ENCODE results near the gene SMIM5. TPM values are rescaled to one million over a fixed set of nuclear protein-coding genes. Genes with fewer than 3 reads are reported as not detected.

SMIM5 gene
- polyA plus RNA-seq, 1 donor (not counting 4 experiments of a cell fraction or from before 2014, with no cell fraction given), result 0.24 TPM

DNA sequence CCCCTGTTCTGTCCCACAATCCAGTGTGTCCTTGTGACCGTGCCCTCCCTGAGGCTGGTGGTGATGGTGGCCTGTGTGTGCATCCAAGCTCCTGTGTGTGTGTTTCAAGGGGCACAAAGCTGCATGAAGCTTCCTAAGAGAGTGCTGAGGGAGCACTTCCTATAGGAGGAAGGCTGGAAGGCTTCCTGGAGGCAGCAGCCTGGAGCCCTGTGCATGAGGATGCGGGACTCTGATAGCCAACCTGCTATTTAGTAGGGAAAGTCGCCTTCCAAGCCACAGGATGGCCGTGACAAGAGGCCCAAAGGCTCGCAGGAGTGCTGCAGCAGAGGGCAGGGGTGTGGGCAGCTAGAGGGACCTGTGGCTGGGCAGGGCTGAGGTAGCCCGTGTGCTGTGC, 37.3 kb upstream of the SMIM5 start:
- no peak overlapping the region for H3K9ac ChIP-seq (ENCODE audit: control insufficient read depth, extremely low read depth, insufficient read depth, low read length)
- FAIRE-seq (no peak), DNase-seq (ENCODE audit: low read depth, low spot score) (no peak)
- TF ChIP-seq, protein P1, sequence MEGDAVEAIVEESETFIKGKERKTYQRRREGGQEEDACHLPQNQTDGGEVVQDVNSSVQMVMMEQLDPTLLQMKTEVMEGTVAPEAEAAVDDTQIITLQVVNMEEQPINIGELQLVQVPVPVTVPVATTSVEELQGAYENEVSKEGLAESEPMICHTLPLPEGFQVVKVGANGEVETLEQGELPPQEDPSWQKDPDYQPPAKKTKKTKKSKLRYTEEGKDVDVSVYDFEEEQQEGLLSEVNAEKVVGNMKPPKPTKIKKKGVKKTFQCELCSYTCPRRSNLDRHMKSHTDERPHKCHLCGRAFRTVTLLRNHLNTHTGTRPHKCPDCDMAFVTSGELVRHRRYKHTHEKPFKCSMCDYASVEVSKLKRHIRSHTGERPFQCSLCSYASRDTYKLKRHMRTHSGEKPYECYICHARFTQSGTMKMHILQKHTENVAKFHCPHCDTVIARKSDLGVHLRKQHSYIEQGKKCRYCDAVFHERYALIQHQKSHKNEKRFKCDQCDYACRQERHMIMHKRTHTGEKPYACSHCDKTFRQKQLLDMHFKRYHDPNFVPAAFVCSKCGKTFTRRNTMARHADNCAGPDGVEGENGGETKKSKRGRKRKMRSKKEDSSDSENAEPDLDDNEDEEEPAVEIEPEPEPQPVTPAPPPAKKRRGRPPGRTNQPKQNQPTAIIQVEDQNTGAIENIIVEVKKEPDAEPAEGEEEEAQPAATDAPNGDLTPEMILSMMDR (optimal IDR thresholded peaks at IDR 0.05 in 1 of 3, IDR thresholded peaks at IDR 0.05 in 1 of 3, conservative IDR thresholded peaks at IDR 0.05 in 1 of 3; ENCODE audit: extremely low read depth in 1 of 3, insufficient read depth in 2 of 3, low read length in 3 of 3), result no peak
- TF ChIP-seq EZH2 (IDR thresholded peaks at IDR 0.05; ENCODE audit: low read length), result no peak
- dilution Hi-C loops (cut with MboI; ENCODE audit: extremely low pct_ligation_motif_present, low sequenced_read_pairs), result no loop called here
- no peaks in the 10 kb centered on the region for H4K20me1 ChIP-seq (ENCODE audit: control insufficient read depth, extremely low read depth, insufficient read depth, low read length)
- H3K9me1 ChIP-seq (ENCODE audit: control insufficient read depth, extremely low read depth, insufficient read depth, low read length), result no peaks in the 10 kb centered on the region
- no peaks in the 10 kb centered on the region for H3K9me3 ChIP-seq (ENCODE audit: control insufficient read depth, low read depth, low read length)
- H3K27ac ChIP-seq (ENCODE audit: control insufficient read depth, insufficient read depth, low read length), result no peak overlapping the region
- H3K4me1 ChIP-seq (ENCODE audit: control insufficient read depth, extremely low read depth, insufficient read depth, low read length), result no peaks in the 10 kb centered on the region
- no peaks in the 10 kb centered on the region for H3K36me3 ChIP-seq (ENCODE audit: control insufficient read depth in 2 of 2, extremely low read depth in 1 of 2, insufficient read depth in 2 of 2, low read length in 2 of 2)
- H3K79me2 ChIP-seq (ENCODE audit: control insufficient read depth, insufficient read depth, low read length), result no peaks in the 10 kb centered on the region
- H3K27me3 ChIP-seq (ENCODE audit: control insufficient read depth, extremely low read depth, insufficient read depth, low read length), result peaks cover 12% of the 10 kb centered on the region
- no peak overlapping the region for H2AFZ ChIP-seq (ENCODE audit: control insufficient read depth, low read length)
- no peak overlapping the region for H3K4me3 ChIP-seq (ENCODE audit: control insufficient read depth in 2 of 3, extremely low read depth in 1 of 3, insufficient read depth in 2 of 3, low read depth in 1 of 3, low read length in 3 of 3)
- H3K4me2 ChIP-seq (ENCODE audit: control insufficient read depth, extremely low read depth, insufficient read depth, low read depth, low read length), result no peak overlapping the region

DNA sequence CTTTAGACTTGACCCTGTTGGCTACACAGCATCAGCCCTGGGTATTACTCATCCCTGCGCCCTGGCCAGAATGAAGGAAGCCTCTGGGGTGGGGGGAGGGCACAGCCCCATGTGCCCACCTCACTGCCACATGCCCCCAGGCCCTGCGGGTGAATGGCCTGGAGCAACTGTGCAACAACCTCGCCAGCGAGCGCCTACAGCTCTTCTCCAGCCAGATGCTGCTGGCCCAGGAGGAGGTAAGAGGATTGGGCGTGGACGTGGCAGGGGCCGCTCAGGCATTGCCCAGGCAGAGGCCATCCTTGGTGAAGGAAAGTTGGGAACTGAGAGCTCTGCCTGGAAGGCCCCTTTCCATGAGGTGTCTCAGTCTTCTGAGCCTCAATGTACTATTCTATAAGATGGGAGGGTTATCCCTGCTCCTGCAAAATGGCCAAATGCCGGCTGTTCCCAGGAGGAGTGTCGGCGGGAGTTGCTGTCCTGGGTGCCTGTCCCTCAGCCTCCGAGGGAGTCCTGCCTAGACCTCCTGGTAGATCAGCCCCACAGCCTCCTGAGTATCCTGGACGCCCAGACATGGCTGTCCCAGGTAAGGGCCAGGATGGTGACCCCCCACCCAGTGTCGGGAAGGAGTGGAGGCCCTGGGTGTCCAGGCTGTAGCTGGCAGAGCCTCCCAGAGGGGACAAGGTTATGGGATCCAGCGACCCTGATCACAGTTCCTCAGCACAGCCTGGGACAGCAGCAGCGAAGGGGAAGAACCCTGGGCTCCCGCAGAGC, 36.7 kb upstream of the SMIM5 start:
- no peaks in the 10 kb centered on the region for H3K79me2 ChIP-seq (ENCODE audit: control insufficient read depth, insufficient read depth, low read length)
- DNase-seq (ENCODE audit: low read depth, low spot score) (no peak), FAIRE-seq (no peak)
- no peaks in the 10 kb centered on the region for H3K9me1 ChIP-seq (ENCODE audit: control insufficient read depth, extremely low read depth, insufficient read depth, low read length)
- H4K20me1 ChIP-seq (ENCODE audit: control insufficient read depth, extremely low read depth, insufficient read depth, low read length), result no peaks in the 10 kb centered on the region
- no peak overlapping the region for H3K27ac ChIP-seq (ENCODE audit: control insufficient read depth, insufficient read depth, low read length)
- TF ChIP-seq EZH2 (IDR thresholded peaks at IDR 0.05; ENCODE audit: low read length), result no peak
- TF ChIP-seq, protein P1 (optimal IDR thresholded peaks at IDR 0.05 in 1 of 3, IDR thresholded peaks at IDR 0.05 in 1 of 3, conservative IDR thresholded peaks at IDR 0.05 in 1 of 3; ENCODE audit: extremely low read depth in 1 of 3, insufficient read depth in 2 of 3, low read length in 3 of 3), result no peak
- peaks cover 12% of the 10 kb centered on the region for H3K27me3 ChIP-seq (ENCODE audit: control insufficient read depth, extremely low read depth, insufficient read depth, low read length)
- H3K9ac ChIP-seq (ENCODE audit: control insufficient read depth, extremely low read depth, insufficient read depth, low read length), result no peak overlapping the region
- no peak overlapping the region for H3K4me2 ChIP-seq (ENCODE audit: control insufficient read depth, extremely low read depth, insufficient read depth, low read depth, low read length)
- no peak overlapping the region for H2AFZ ChIP-seq (ENCODE audit: control insufficient read depth, low read length)
- no peaks in the 10 kb centered on the region for H3K9me3 ChIP-seq (ENCODE audit: control insufficient read depth, low read depth, low read length)
- H3K4me3 ChIP-seq (ENCODE audit: control insufficient read depth in 2 of 3, extremely low read depth in 1 of 3, insufficient read depth in 2 of 3, low read depth in 1 of 3, low read length in 3 of 3), result no peak overlapping the region
- dilution Hi-C loops (cut with MboI; ENCODE audit: extremely low pct_ligation_motif_present, low sequenced_read_pairs), result no loop called here
- no peaks in the 10 kb centered on the region for H3K4me1 ChIP-seq (ENCODE audit: control insufficient read depth, extremely low read depth, insufficient read depth, low read length)
- H3K36me3 ChIP-seq (ENCODE audit: control insufficient read depth in 2 of 2, extremely low read depth in 1 of 2, insufficient read depth in 2 of 2, low read length in 2 of 2), result no peaks in the 10 kb centered on the region

Data from keratinocyte (primary cell).